Measurements from ENCODE around the gene SERINC2.

GRCh38 chr1:31439276-31439675 lies 26.3 kb downstream of the SERINC2 start:
- TF ChIP-seq CTCF (IDR thresholded peaks at IDR 0.05) (no peak), CHD2 (IDR thresholded peaks at IDR 0.05; ENCODE audit: low read length, partially characterized antibody) (no peak), HDAC2 (IDR thresholded peaks at IDR 0.05) (no peak), POLR2A (IDR thresholded peaks at IDR 0.05; ENCODE audit: low read length) (no peak), REST (IDR thresholded peaks at IDR 0.05) (no peak), ZFP36 (IDR thresholded peaks at IDR 0.05; ENCODE audit: borderline replicate concordance, partially characterized antibody) (no peak), HOXB13 (CRISPR knock-in tag; IDR thresholded peaks at IDR 0.05; ENCODE audit: low read depth) (no peak), E2F6 (IDR thresholded peaks at IDR 0.05; ENCODE audit: borderline replicate concordance, low read depth) (no peak), CEBPB (IDR thresholded peaks at IDR 0.05) (no peak), CHD4 (IDR thresholded peaks at IDR 0.05; ENCODE audit: borderline replicate concordance) (no peak), MAX (IDR thresholded peaks at IDR 0.05) (no peak), POLR2AphosphoS2 (conservative IDR thresholded peaks at IDR 0.05; ENCODE audit: low read length) (no peak)
